Cerebellar cortex (tissue), 1 donor: ENCODE results near the gene TAS2R41.

Source experiments
- DNase-seq: peaks from one replicate; pipeline ENCODE4 v3.0.0-alpha.2; 2015; ENCODE audit warnings: low spot score

TAS2R41 gene

GRCh38 chr7:143493751-143494150 is 16.1 kb downstream of the TAS2R41 start:
- no peak for DNase-seq

GRCh38 chr7:143494622-143495021 is 16.9 kb downstream of the TAS2R41 start:
- DNase-seq, result no peak

GRCh38 chr7:143495851-143496250 is 18.2 kb downstream of the TAS2R41 start:
- DNase-seq, result no peak

GRCh38 chr7:143496263-143496662 is 18.6 kb downstream of the TAS2R41 start:
- DNase-seq, result no peak

- no peak for DNase-seq
Observed at GRCh38 chr7:143497008-143497795, 19.5 kb downstream of the TAS2R41 start.

- DNase-seq, result no peak
Observed at GRCh38 chr7:143499246-143499645, 21.6 kb downstream of the TAS2R41 start.

- no peak for DNase-seq
Observed at GRCh38 chr7:143499743-143500348, 22.2 kb downstream of the TAS2R41 start.

GRCh38 chr7:143503261-143503660 is 25.6 kb downstream of the TAS2R41 start:
- DNase-seq, result no peak

GRCh38 chr7:143504215-143504936 is 26.7 kb downstream of the TAS2R41 start:
- DNase-seq, result no peak

- no peak for DNase-seq
Observed at GRCh38 chr7:143504937-143505297, 27.2 kb downstream of the TAS2R41 start.

GRCh38 chr7:143505838-143506237 is 28.2 kb downstream of the TAS2R41 start:
- no peak for DNase-seq

- DNase-seq, result no peak
Observed at GRCh38 chr7:143507094-143507518, 29.4 kb downstream of the TAS2R41 start.

- DNase-seq, result no peak
Observed at GRCh38 chr7:143507534-143508055, 29.9 kb downstream of the TAS2R41 start.

- no peak for DNase-seq
Observed at GRCh38 chr7:143510854-143511592, 33.4 kb downstream of the TAS2R41 start.

- no peak for DNase-seq
Observed at GRCh38 chr7:143511593-143512047, 33.9 kb downstream of the TAS2R41 start.

- DNase-seq, result no peak
Observed at GRCh38 chr7:143512488-143513340, 35.0 kb downstream of the TAS2R41 start.

GRCh38 chr7:143514487-143514886 is 36.8 kb downstream of the TAS2R41 start:
- DNase-seq, result no peak

- DNase-seq, result no peak
Observed at GRCh38 chr7:143514995-143515735, 37.5 kb downstream of the TAS2R41 start.

- DNase-seq, result no peak
Observed at GRCh38 chr7:143516981-143517380, 39.3 kb downstream of the TAS2R41 start.

GRCh38 chr7:143518521-143518920 is 40.8 kb downstream of the TAS2R41 start:
- no peak for DNase-seq
